Upper lobe of left lung (tissue), 4 donors: Measurements from ENCODE around the gene NCK2.

Source experiments
- POLR2AphosphoS5 ChIP-seq, 2 donors: sonication (generic); formaldehyde crosslinking; IDR thresholded peaks; one replicate each; pipeline ENCODE4 v1.5.1; 2017; ENCODE audit warnings: antibody characterized with exemption in 2 of 2
- TF ChIP-seq, protein P1 (sequence below), 6 experiments: fragments of 450-650 bp in 4 of 6; fragments of 200-600 bp in 2 of 6; sonication (generic) in 2 of 6; IDR thresholded peaks; one replicate each; pipeline ENCODE4 v1.5.1; 2016 to 2019; ENCODE audit warnings: antibody characterized with exemption in 6 of 6

DNA sequence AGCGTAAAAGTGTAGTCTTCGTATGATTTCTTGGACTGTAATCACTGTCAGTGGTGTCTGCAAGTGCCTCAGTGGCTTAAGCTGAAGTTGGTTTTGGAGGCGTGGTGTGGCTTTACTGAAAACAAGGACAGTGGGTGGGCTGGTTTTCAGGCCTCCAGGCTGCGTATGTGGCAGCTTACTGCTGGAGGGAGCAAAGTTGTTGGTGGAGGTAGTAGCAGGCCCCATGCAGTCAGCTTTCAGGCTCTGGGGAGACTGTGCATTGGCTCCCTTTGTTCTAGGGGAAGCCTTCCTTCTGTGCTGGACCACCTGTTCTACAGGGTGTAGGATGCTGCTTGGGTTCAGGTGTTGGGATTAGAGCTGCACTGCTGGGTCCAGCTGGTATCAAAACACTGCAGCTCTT is 91.6 kb downstream of the NCK2 start:
- TF ChIP-seq, protein P1, sequence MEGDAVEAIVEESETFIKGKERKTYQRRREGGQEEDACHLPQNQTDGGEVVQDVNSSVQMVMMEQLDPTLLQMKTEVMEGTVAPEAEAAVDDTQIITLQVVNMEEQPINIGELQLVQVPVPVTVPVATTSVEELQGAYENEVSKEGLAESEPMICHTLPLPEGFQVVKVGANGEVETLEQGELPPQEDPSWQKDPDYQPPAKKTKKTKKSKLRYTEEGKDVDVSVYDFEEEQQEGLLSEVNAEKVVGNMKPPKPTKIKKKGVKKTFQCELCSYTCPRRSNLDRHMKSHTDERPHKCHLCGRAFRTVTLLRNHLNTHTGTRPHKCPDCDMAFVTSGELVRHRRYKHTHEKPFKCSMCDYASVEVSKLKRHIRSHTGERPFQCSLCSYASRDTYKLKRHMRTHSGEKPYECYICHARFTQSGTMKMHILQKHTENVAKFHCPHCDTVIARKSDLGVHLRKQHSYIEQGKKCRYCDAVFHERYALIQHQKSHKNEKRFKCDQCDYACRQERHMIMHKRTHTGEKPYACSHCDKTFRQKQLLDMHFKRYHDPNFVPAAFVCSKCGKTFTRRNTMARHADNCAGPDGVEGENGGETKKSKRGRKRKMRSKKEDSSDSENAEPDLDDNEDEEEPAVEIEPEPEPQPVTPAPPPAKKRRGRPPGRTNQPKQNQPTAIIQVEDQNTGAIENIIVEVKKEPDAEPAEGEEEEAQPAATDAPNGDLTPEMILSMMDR (IDR thresholded peaks at IDR 0.05), result no peak
- no peak for TF ChIP-seq POLR2AphosphoS5 (IDR thresholded peaks at IDR 0.05)
